ENCODE measurements around the gene PSMG4. TPM values are rescaled to one million over a fixed set of nuclear protein-coding genes. Genes with fewer than 3 reads are reported as not detected.

PSMG4 gene
- total and polyA plus RNA-seq, 9 of the 15 experiments (the other 6 are each of a cell fraction or from before 2014, with no cell fraction given): 12.9 to 185 (median 52.0) TPM

- H3K4me3 ChIP-seq: no peak overlapping the region
- peak; percentile 51 to 73 (median 60) for DNase-seq (ENCODE audit: extremely low read depth in 1 of 4, low spot score in 3 of 4)
- H3K9ac ChIP-seq (ENCODE audit: insufficient read depth in 1 of 2, low read depth in 2 of 2, low read length in 2 of 2): peak overlapping the region in 1 of 2 experiments; percentile 47; a peak in 1 of 4 replicates
- peaks cover 32 to 38% of the 10 kb centered on the region in 2 experiments for H3K4me1 ChIP-seq (replicated peaks in 1 of 2; ENCODE audit: control insufficient read depth in 2 of 2, insufficient read depth in 2 of 2, low read length in 2 of 2)
- no peaks in the 10 kb centered on the region; a peak in 1 of 5 replicates for H3K27me3 ChIP-seq (ENCODE audit: control insufficient read depth in 2 of 2, insufficient read depth in 2 of 2, low read length in 2 of 2)
- H3K4me2 ChIP-seq (ENCODE audit: insufficient read depth, low read length): peak overlapping the region; percentile 70
- H3K27ac ChIP-seq (ENCODE audit: extremely low read depth, low read depth, low read length): no peak overlapping the region
- no peaks in the 10 kb centered on the region for H3K9me3 ChIP-seq (replicated peaks; ENCODE audit: control insufficient read depth, insufficient read depth, low read depth, low read length)
- no TSS peak for BruUV-seq (replicated peaks)
- peak overlapping the region; percentile 79 for H2AFZ ChIP-seq (ENCODE audit: low read depth, low read length)
- POLR2A ChIA-PET: interaction anchor here (0.5 to 2.0 kb wide), 10 partner anchors 9 to 239 kb away, joined by 3 to 18 read pairs (median 4); partner anchors contain the start of gene TUBB2A
- in situ Hi-C loops (cut with MboI): loop anchor here (10.0 kb wide), 1 partner anchor 258 kb away; the partner anchor contains the start of gene NQO2
- no peaks in the 10 kb centered on the region for H3K79me2 ChIP-seq (ENCODE audit: control insufficient read depth, insufficient read depth, low read length)
- CTCF ChIA-PET (ENCODE audit: low intra/inter-chr PET ratio): interaction anchor here (1.0 to 2.1 kb wide), 2 partner anchors 125 to 127 kb away, joined by 3 to 22 read pairs; no protein-coding TSS in a partner anchor
- H3K36me3 ChIP-seq (ENCODE audit: control insufficient read depth, insufficient read depth, low read length): no peaks in the 10 kb centered on the region
- H3K9me1 ChIP-seq (ENCODE audit: control insufficient read depth, insufficient read depth, low read length): no peaks in the 10 kb centered on the region
- 13% methylated on average over 10 of the region's 10 CpGs for whole genome bisulfite sequencing (ENCODE audit: insufficient coverage, low coverage, missing lambda C conversion rate)
- intact Hi-C loops (cut with micrococcal nuclease): loop anchor here (5.0 to 10.0 kb wide), 3 partner anchors 45 to 258 kb away; partner anchors contain the start of genes NQO2 and RIPK1
- H4K20me1 ChIP-seq (replicated peaks; ENCODE audit: control insufficient read depth, insufficient read depth, low read length): no peaks in the 10 kb centered on the region
- FAIRE-seq: peak; percentile 72
- peak; percentile 71 for ATAC-seq
- TF ChIP-seq NRF1 (conservative IDR thresholded peaks at IDR 0.05 in 1 of 2, IDR thresholded peaks at IDR 0.05 in 1 of 2) (peak; percentile 70 to 78), SP1 (CRISPR knock-in tag; IDR thresholded peaks at IDR 0.05) (peak; percentile 51; the same call in 1 of the 2 replicates), ZBTB7A (IDR thresholded peaks at IDR 0.05; ENCODE audit: borderline replicate concordance, control insufficient read depth, low read depth, low read length) (peak; percentile 29; the same call in 1 of the 2 replicates), TFAM (CRISPR knock-in tag; conservative IDR thresholded peaks at IDR 0.05) (no peak), ZBTB17 (CRISPR knock-in tag; IDR thresholded peaks at IDR 0.05) (peak; percentile 81)
- TF ChIP-seq, protein P1, sequence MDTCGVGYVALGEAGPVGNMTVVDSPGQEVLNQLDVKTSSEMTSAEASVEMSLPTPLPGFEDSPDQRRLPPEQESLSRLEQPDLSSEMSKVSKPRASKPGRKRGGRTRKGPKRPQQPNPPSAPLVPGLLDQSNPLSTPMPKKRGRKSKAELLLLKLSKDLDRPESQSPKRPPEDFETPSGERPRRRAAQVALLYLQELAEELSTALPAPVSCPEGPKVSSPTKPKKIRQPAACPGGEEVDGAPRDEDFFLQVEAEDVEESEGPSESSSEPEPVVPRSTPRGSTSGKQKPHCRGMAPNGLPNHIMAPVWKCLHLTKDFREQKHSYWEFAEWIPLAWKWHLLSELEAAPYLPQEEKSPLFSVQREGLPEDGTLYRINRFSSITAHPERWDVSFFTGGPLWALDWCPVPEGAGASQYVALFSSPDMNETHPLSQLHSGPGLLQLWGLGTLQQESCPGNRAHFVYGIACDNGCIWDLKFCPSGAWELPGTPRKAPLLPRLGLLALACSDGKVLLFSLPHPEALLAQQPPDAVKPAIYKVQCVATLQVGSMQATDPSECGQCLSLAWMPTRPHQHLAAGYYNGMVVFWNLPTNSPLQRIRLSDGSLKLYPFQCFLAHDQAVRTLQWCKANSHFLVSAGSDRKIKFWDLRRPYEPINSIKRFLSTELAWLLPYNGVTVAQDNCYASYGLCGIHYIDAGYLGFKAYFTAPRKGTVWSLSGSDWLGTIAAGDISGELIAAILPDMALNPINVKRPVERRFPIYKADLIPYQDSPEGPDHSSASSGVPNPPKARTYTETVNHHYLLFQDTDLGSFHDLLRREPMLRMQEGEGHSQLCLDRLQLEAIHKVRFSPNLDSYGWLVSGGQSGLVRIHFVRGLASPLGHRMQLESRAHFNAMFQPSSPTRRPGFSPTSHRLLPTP (IDR thresholded peaks at IDR 0.05; ENCODE audit: borderline replicate concordance, extremely low read depth, insufficient read length): no peak
- TF ChIP-seq, protein P2, sequence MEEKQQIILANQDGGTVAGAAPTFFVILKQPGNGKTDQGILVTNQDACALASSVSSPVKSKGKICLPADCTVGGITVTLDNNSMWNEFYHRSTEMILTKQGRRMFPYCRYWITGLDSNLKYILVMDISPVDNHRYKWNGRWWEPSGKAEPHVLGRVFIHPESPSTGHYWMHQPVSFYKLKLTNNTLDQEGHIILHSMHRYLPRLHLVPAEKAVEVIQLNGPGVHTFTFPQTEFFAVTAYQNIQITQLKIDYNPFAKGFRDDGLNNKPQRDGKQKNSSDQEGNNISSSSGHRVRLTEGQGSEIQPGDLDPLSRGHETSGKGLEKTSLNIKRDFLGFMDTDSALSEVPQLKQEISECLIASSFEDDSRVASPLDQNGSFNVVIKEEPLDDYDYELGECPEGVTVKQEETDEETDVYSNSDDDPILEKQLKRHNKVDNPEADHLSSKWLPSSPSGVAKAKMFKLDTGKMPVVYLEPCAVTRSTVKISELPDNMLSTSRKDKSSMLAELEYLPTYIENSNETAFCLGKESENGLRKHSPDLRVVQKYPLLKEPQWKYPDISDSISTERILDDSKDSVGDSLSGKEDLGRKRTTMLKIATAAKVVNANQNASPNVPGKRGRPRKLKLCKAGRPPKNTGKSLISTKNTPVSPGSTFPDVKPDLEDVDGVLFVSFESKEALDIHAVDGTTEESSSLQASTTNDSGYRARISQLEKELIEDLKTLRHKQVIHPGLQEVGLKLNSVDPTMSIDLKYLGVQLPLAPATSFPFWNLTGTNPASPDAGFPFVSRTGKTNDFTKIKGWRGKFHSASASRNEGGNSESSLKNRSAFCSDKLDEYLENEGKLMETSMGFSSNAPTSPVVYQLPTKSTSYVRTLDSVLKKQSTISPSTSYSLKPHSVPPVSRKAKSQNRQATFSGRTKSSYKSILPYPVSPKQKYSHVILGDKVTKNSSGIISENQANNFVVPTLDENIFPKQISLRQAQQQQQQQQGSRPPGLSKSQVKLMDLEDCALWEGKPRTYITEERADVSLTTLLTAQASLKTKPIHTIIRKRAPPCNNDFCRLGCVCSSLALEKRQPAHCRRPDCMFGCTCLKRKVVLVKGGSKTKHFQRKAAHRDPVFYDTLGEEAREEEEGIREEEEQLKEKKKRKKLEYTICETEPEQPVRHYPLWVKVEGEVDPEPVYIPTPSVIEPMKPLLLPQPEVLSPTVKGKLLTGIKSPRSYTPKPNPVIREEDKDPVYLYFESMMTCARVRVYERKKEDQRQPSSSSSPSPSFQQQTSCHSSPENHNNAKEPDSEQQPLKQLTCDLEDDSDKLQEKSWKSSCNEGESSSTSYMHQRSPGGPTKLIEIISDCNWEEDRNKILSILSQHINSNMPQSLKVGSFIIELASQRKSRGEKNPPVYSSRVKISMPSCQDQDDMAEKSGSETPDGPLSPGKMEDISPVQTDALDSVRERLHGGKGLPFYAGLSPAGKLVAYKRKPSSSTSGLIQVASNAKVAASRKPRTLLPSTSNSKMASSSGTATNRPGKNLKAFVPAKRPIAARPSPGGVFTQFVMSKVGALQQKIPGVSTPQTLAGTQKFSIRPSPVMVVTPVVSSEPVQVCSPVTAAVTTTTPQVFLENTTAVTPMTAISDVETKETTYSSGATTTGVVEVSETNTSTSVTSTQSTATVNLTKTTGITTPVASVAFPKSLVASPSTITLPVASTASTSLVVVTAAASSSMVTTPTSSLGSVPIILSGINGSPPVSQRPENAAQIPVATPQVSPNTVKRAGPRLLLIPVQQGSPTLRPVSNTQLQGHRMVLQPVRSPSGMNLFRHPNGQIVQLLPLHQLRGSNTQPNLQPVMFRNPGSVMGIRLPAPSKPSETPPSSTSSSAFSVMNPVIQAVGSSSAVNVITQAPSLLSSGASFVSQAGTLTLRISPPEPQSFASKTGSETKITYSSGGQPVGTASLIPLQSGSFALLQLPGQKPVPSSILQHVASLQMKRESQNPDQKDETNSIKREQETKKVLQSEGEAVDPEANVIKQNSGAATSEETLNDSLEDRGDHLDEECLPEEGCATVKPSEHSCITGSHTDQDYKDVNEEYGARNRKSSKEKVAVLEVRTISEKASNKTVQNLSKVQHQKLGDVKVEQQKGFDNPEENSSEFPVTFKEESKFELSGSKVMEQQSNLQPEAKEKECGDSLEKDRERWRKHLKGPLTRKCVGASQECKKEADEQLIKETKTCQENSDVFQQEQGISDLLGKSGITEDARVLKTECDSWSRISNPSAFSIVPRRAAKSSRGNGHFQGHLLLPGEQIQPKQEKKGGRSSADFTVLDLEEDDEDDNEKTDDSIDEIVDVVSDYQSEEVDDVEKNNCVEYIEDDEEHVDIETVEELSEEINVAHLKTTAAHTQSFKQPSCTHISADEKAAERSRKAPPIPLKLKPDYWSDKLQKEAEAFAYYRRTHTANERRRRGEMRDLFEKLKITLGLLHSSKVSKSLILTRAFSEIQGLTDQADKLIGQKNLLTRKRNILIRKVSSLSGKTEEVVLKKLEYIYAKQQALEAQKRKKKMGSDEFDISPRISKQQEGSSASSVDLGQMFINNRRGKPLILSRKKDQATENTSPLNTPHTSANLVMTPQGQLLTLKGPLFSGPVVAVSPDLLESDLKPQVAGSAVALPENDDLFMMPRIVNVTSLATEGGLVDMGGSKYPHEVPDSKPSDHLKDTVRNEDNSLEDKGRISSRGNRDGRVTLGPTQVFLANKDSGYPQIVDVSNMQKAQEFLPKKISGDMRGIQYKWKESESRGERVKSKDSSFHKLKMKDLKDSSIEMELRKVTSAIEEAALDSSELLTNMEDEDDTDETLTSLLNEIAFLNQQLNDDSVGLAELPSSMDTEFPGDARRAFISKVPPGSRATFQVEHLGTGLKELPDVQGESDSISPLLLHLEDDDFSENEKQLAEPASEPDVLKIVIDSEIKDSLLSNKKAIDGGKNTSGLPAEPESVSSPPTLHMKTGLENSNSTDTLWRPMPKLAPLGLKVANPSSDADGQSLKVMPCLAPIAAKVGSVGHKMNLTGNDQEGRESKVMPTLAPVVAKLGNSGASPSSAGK (IDR thresholded peaks at IDR 0.05): peak; percentile 25; the same call in 1 of the 2 replicates
These were observed 6.4 kb upstream of the PSMG4 start for GRCh38 chr6:3252369-3252768.
